Mesenchymal stem cell (in vitro differentiated cells and primary cell): ENCODE data around the gene INPP5A.
A peak's percentile ranks its signal among the peaks of the same experiment; 100 is the strongest.

Experiments used
- DNase-seq: peaks from one replicate; pipeline ENCODE4 v3.0.0-alpha.2; 2013
- H2AFZ ChIP-seq: one replicate; pipeline ENCODE4 v1.6.1; 2013; ENCODE audit warnings: low read depth, mild to moderate bottlenecking, control low read depth, inconsistent platforms, low read length, moderate library complexity
- H2AK5ac ChIP-seq: 2 replicates; pipeline ENCODE4 v1.6.1; 2013; ENCODE audit warnings: low read length, moderate library complexity, mild to moderate bottlenecking, inconsistent platforms; ENCODE audit not compliant: severe bottlenecking
- H2BK120ac ChIP-seq: one replicate; pipeline ENCODE4 v1.6.1; 2013; ENCODE audit warnings: low read depth, mild to moderate bottlenecking, inconsistent platforms, low read length, moderate library complexity
- H2BK12ac ChIP-seq, 2 experiments: one replicate each; pipeline ENCODE4 v1.6.1; 2013; ENCODE audit warnings: inconsistent platforms in 2 of 2, low read length in 2 of 2, mild to moderate bottlenecking in 2 of 2, moderate library complexity in 2 of 2, control low read depth in 1 of 2
- H2BK15ac ChIP-seq: one replicate; pipeline ENCODE4 v1.6.1; 2013; ENCODE audit warnings: mild to moderate bottlenecking, low read depth, inconsistent platforms; ENCODE audit not compliant: poor library complexity, severe bottlenecking
- H2BK5ac ChIP-seq: 2 replicates; pipeline ENCODE4 v1.6.1; 2013; ENCODE audit warnings: low read depth, mild to moderate bottlenecking, low read length, control low read depth, inconsistent platforms; ENCODE audit not compliant: poor library complexity, severe bottlenecking
- H3K14ac ChIP-seq, 2 experiments: one replicate each; pipeline ENCODE4 v1.6.1; 2013; ENCODE audit warnings: inconsistent platforms in 2 of 2, low read length in 2 of 2, control low read depth in 1 of 2, mild to moderate bottlenecking in 1 of 2, moderate library complexity in 1 of 2
- H3K18ac ChIP-seq, 2 experiments: one replicate each; pipeline ENCODE4 v1.6.1; 2013; ENCODE audit warnings: inconsistent platforms in 2 of 2, low read length in 2 of 2, control low read depth in 1 of 2, low read depth in 1 of 2, mild to moderate bottlenecking in 1 of 2
- H3K23ac ChIP-seq, 2 experiments: one replicate each; pipeline ENCODE4 v1.6.1; 2013; ENCODE audit warnings: inconsistent platforms in 2 of 2, low read length in 2 of 2, mild to moderate bottlenecking in 2 of 2, moderate library complexity in 2 of 2, control low read depth in 1 of 2
- H3K27ac ChIP-seq: 2 replicates; pipeline ENCODE4 v1.5.1; 2013; ENCODE audit warnings: mild to moderate bottlenecking, moderate library complexity, low read length, control low read depth, inconsistent platforms; ENCODE audit not compliant: poor library complexity, severe bottlenecking
- H3K27me3 ChIP-seq, 2 experiments: 2 replicates each; pipeline versions ENCODE4 v1.6.1 to v1.7.0; 2013; ENCODE audit warnings: low read length in 2 of 2, mild to moderate bottlenecking in 2 of 2, moderate library complexity in 2 of 2, control low read depth in 1 of 2, inconsistent platforms in 1 of 2; ENCODE audit not compliant: control insufficient read depth in 1 of 2, insufficient read depth in 1 of 2
- H3K36me3 ChIP-seq, 2 experiments: 2 replicates each; pipeline versions ENCODE4 v1.6.1 to v1.7.0; 2013; ENCODE audit warnings: low read length in 2 of 2, control low read depth in 1 of 2, inconsistent platforms in 1 of 2, low read depth in 1 of 2, mild to moderate bottlenecking in 1 of 2; ENCODE audit not compliant: insufficient read depth in 2 of 2, control insufficient read depth in 1 of 2
- H3K4ac ChIP-seq, 2 experiments: one replicate each; pipeline ENCODE4 v1.6.1; 2013; ENCODE audit warnings: inconsistent platforms in 2 of 2, low read length in 2 of 2, mild to moderate bottlenecking in 2 of 2, moderate library complexity in 2 of 2, control low read depth in 1 of 2, low read depth in 1 of 2
- H3K4me1 ChIP-seq: 2 replicates; pipeline ENCODE4 v1.6.1; 2013; ENCODE audit warnings: low read depth, low read length, control low read depth; ENCODE audit not compliant: control insufficient read depth, insufficient read depth
- H3K4me2 ChIP-seq: 2 replicates; pipeline ENCODE4 v1.6.1; 2013; ENCODE audit warnings: low read length, mild to moderate bottlenecking, inconsistent platforms; ENCODE audit not compliant: poor library complexity, severe bottlenecking
- H3K4me3 ChIP-seq, 2 experiments: 2 replicates each; pipeline versions ENCODE4 v1.5.1 to v1.7.0; 2013; ENCODE audit warnings: low read length in 2 of 2, mild to moderate bottlenecking in 2 of 2, control low read depth in 1 of 2, low read depth in 1 of 2; ENCODE audit not compliant: insufficient read depth in 1 of 2
- H3K79me1 ChIP-seq: replicated peaks from 2 replicates; pipeline ENCODE4 v1.6.1; 2013; ENCODE audit warnings: mild to moderate bottlenecking, control low read depth, low read length, inconsistent platforms; ENCODE audit not compliant: poor library complexity, severe bottlenecking
- H3K9ac ChIP-seq: 2 replicates; pipeline ENCODE4 v1.7.0; 2013; ENCODE audit warnings: mild to moderate bottlenecking, low read length, moderate library complexity
- H3K9me3 ChIP-seq: 2 replicates; pipeline ENCODE4 v1.7.0; 2013; ENCODE audit warnings: mild to moderate bottlenecking, low read length; ENCODE audit not compliant: control insufficient read depth
- H4K8ac ChIP-seq: one replicate; pipeline ENCODE4 v1.6.1; 2013; ENCODE audit warnings: inconsistent platforms, mild to moderate bottlenecking, low read length, moderate library complexity
- H4K91ac ChIP-seq: one replicate; pipeline ENCODE4 v1.6.1; 2013; ENCODE audit warnings: mild to moderate bottlenecking, low read length, inconsistent platforms
- WGBS: methylation state at CpG from one replicate; pipeline ENCODE4 v1.1.7; 2013; ENCODE audit warnings: mixed read lengths; 5-methylcytosine and 5-hydroxymethylcytosine counted together

The INPP5A gene

DNA sequence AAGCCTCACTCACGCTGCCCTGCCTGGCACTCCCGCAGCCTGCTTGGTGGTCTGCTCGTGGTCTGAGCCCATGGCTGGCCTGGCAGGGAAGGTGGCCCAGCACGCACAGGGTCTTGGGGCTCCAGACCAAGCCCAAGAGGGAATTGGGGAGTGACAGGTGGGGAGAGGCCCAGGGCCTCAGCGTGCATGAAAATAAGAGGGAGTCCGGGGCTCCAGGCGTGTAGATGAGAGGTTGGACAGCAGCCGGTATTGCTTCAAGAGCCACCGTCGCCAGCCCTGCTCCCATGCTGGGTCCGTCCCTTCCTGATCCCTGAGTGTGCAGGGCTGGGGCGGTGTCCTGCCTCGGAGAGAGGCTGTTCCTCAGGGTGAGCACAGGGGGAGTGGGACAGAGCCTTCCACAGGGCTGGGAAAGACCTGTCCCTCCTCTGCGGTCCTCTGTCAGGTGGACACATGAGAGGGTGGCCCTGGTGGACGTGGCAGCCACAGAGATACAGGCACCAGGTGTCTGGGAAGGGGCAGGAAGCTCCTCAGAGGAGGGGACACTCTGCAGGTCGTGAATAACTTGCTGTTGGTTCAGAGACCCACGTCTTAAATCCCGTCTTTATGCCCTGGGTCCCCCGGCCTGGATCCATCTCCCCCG is 113.1 kb downstream of the INPP5A start:
- Histone ChIP-seq H3K23ac (no peak overlapping the region), H3K18ac (no peak overlapping the region), H2AK5ac (no peak overlapping the region), H3K4me2 (no peak overlapping the region), H2BK12ac (no peak overlapping the region), H3K79me1 (peaks cover 9% of the 10 kb centered on the region), H4K8ac (no peak overlapping the region), H2AFZ (no peak overlapping the region), H3K4me1 (peaks cover 4% of the 10 kb centered on the region), H3K36me3 (peaks cover 11 to 57% of the 10 kb centered on the region in 2 experiments), H2BK15ac (no peak overlapping the region), H3K4ac (no peak overlapping the region), H3K27ac (no peak overlapping the region), H3K27me3 (no peaks in the 10 kb centered on the region), H3K14ac (peak overlapping the region in 1 of 2 experiments; percentile 10), H2BK120ac (no peak overlapping the region), H4K91ac (no peak overlapping the region), H3K4me3 (no peak overlapping the region), H2BK5ac (no peak overlapping the region), H3K9ac (no peak overlapping the region), H3K9me3 (no peaks in the 10 kb centered on the region)
- WGBS = 92% methylated on average over 20 of the region's 20 CpGs
- DNase-seq = no peak

DNA sequence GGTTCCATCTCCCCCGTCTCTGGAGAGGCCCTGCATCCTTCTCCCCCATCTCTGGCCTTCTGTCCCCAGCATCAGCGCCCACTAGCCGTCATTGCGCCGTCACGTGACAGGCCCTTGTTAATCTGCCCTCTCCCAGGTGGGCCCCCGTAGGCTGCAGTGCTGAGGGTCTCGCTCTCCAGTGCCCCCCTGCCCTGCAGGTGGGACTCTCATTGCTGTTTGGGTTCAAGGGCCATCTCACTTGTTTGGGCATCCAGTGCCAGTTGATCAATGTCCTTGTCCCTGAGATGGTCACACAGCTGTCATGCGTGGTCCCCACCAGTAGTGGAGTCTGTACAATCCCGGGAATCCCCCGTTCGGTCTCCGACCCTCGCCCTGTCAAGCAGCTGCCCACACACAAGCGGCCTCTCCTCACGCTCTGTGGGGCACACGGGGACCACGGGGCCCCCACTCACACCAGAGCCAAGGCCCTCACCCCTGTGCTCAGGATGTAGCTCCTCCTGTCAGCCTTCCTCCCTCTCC is 114.0 kb downstream of the INPP5A start:
- Histone ChIP-seq H3K18ac (no peak overlapping the region), H3K4me2 (no peak overlapping the region), H3K14ac (no peak overlapping the region), H3K4me3 (no peak overlapping the region), H2BK120ac (no peak overlapping the region), H3K79me1 (peaks cover 4% of the 10 kb centered on the region), H3K9ac (no peak overlapping the region), H4K8ac (no peak overlapping the region), H3K4ac (no peak overlapping the region), H2BK15ac (no peak overlapping the region), H2AK5ac (no peak overlapping the region), H3K36me3 (peaks cover 11 to 55% of the 10 kb centered on the region in 2 experiments), H2AFZ (no peak overlapping the region), H3K23ac (no peak overlapping the region), H2BK5ac (no peak overlapping the region), H3K9me3 (no peaks in the 10 kb centered on the region), H3K4me1 (peaks cover 3% of the 10 kb centered on the region), H4K91ac (no peak overlapping the region), H3K27me3 (no peaks in the 10 kb centered on the region), H2BK12ac (no peak overlapping the region), H3K27ac (no peak overlapping the region)
- WGBS = 96% methylated on average over 18 of the region's 18 CpGs
- no peak for DNase-seq

DNA sequence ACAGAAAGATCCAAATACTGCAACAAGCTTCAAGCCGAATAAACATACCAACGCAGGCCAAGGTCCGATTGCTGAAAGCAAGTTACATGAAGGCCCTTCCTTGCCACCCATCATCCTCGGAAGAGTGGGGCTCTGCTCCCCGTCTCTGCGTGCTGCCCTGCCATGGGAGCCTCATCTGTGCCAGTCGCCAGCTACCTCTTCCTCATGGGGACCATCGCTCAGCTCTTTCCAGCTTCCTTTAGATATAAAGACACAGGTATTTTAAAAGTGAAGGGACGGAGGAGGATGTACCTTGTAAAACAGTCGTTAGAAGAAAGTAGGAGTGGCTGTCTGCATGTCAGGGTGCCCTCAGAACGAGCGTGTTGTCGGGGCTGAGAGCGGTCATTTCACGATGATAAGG is 114.9 kb downstream of the INPP5A start:
- Histone ChIP-seq H3K79me1 (peaks cover 2% of the 10 kb centered on the region), H2BK5ac (no peak overlapping the region), H3K4me2 (no peak overlapping the region), H4K91ac (no peak overlapping the region), H3K9me3 (no peaks in the 10 kb centered on the region), H3K23ac (no peak overlapping the region), H2AK5ac (no peak overlapping the region), H2BK12ac (no peak overlapping the region), H4K8ac (no peak overlapping the region), H3K36me3 (peaks cover 11 to 59% of the 10 kb centered on the region in 2 experiments), H2BK120ac (no peak overlapping the region), H3K18ac (no peak overlapping the region), H3K4ac (no peak overlapping the region), H2BK15ac (no peak overlapping the region), H3K4me3 (no peak overlapping the region), H3K14ac (no peak overlapping the region), H3K9ac (no peak overlapping the region), H3K27me3 (no peaks in the 10 kb centered on the region), H3K4me1 (peaks cover 3% of the 10 kb centered on the region), H2AFZ (no peak overlapping the region), H3K27ac (no peak overlapping the region)
- WGBS = 95% methylated on average over 15 of the region's 15 CpGs
- DNase-seq = no peak

DNA sequence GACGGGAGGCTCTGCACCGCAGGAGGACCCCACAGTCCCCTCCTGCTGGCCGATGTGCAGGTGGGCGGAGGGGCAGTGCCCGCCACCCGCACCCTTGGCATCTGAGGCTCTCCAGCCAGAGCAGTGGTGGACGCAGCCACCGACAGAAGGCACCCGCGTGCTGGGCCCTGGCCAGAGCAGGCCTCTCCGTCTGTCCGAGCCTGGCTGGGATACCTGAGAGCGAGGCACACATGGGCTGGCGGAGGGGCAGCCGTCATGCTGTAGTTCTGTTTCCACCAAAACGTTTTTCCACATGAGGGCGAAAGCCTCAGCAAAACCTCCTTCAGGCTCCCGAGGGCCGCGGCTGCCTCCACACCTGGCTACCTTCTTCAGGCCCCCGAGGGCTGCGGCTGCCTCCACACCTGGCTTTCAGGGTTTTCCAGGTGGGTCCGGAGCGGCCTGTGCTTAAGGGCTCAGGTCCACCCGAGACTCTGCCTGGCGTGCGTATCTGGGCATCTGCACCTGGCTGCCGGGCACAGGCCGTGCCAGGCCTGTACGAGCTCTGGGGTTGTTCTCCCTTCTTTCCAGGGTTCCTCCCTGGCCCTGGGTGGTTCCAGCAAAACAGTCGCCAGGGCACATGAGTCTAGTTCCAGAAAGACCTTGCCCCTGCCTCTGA is 115.5 kb downstream of the INPP5A start:
- no peak overlapping the region for H2BK12ac ChIP-seq
- no peak overlapping the region for H3K18ac ChIP-seq
- H3K23ac ChIP-seq = no peak overlapping the region
- no peak overlapping the region for H4K8ac ChIP-seq
- H4K91ac ChIP-seq = no peak overlapping the region
- no peaks in the 10 kb centered on the region for H3K9me3 ChIP-seq
- H3K4me2 ChIP-seq = no peak overlapping the region
- no peak overlapping the region for H3K4me3 ChIP-seq
- peaks cover 3% of the 10 kb centered on the region for H3K4me1 ChIP-seq
- no peak overlapping the region for H2AK5ac ChIP-seq
- H3K36me3 ChIP-seq = peaks cover 11 to 58% of the 10 kb centered on the region in 2 experiments
- H3K14ac ChIP-seq = no peak overlapping the region
- H3K27ac ChIP-seq = no peak overlapping the region
- no peak overlapping the region for H3K9ac ChIP-seq
- H3K79me1 ChIP-seq = peaks cover 4% of the 10 kb centered on the region
- H2BK5ac ChIP-seq = no peak overlapping the region
- no peak for DNase-seq
- no peak overlapping the region for H2BK15ac ChIP-seq
- H2BK120ac ChIP-seq = no peak overlapping the region
- no peak overlapping the region for H3K4ac ChIP-seq
- no peaks in the 10 kb centered on the region for H3K27me3 ChIP-seq
- 96% methylated on average over 30 of the region's 31 CpGs for WGBS
- H2AFZ ChIP-seq = no peak overlapping the region
